Skeletal muscle tissue (tissue), 4 donors: ENCODE data around the gene MCM6. TPM values are rescaled to one million over a fixed set of nuclear protein-coding genes. Genes with fewer than 3 reads are reported as not detected.

Experiments used
- H3K27ac ChIP-seq: one replicate; pipeline ENCODE4 v1.7.0; 2013; ENCODE audit warnings: mild to moderate bottlenecking, low read depth, low read length, inconsistent platforms
- H3K27me3 ChIP-seq, 3 donors: one replicate each; pipeline ENCODE4 v1.7.0; 2013; ENCODE audit warnings: low read length in 3 of 3; ENCODE audit not compliant: control insufficient read depth in 3 of 3, insufficient read depth in 3 of 3
- H3K36me3 ChIP-seq, 3 donors: one replicate each; pipeline ENCODE4 v1.7.0; 2013; ENCODE audit warnings: low read length in 3 of 3; ENCODE audit not compliant: control insufficient read depth in 3 of 3, insufficient read depth in 3 of 3
- H3K4me1 ChIP-seq, 3 donors: one replicate each; pipeline ENCODE4 v1.7.0; 2013; ENCODE audit warnings: low read length in 3 of 3, mild to moderate bottlenecking in 3 of 3; ENCODE audit not compliant: control insufficient read depth in 3 of 3, insufficient read depth in 3 of 3
- H3K4me3 ChIP-seq, 3 donors: one replicate each; pipeline ENCODE4 v1.7.0; 2013; ENCODE audit warnings: low read length in 3 of 3
- H3K9ac ChIP-seq, 3 donors: one replicate each; pipeline ENCODE4 v1.7.0; 2013; ENCODE audit warnings: low read length in 3 of 3, mild to moderate bottlenecking in 3 of 3, moderate library complexity in 2 of 3, low read depth in 1 of 3
- H3K9me3 ChIP-seq, 3 donors: one replicate each; pipeline ENCODE4 v1.7.0; 2013; ENCODE audit warnings: low read length in 3 of 3; ENCODE audit not compliant: control insufficient read depth in 3 of 3
- total RNA-seq: library from RNA; depleted of rRNA; stranded (reverse); fragments of >200 nt; gene quantifications from one replicate; pipeline ENCODE4 v1.2.3, GENCODE V29; 2014
- donor health status: Osteomylitis.

MCM6 gene
- total RNA-seq, 1 donor from 2014 or later = 11.0 TPM

DNA sequence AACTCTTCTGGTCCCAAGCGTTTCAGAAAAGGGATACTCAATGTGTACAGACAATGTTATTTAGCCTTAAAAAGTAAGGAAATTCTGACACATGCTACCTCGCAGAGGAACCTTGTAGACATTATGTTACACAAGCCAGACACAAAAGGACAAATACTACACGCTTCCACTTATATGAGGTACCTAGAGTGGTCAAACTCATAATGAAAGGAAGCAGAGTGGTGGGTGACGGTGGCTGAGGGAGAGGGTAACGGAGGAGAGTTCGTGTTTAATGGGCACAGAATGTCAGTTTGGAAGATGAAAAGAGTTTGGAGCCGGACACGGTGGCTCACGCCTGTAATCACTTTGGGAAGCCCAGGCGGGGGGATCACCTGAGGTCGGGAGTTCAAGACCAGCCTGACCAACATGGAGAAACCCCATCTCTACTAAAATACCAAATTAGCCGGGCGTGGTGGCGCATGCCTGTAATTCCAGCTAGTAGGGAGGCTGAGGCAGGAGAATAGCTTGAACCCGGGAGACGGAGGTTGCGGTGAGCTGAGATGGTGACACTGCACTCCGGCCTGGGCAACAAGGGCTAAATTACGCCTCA, 1.4 kb downstream of the MCM6 start:
- peak overlapping the region in 1 of 3 donors; percentile 89 for H3K9ac ChIP-seq
- H3K27me3 ChIP-seq = no peaks in the 10 kb centered on the region
- H3K4me3 ChIP-seq = peak overlapping the region in 1 of 3 donors; percentile 78
- H3K27ac ChIP-seq = no peak overlapping the region
- peaks cover 5 to 15% (median 10%) of the 10 kb centered on the region in 3 donors for H3K36me3 ChIP-seq
- peaks cover 10 to 14% (median 10%) of the 10 kb centered on the region in 3 donors for H3K4me1 ChIP-seq
- H3K9me3 ChIP-seq = no peaks in the 10 kb centered on the region

DNA sequence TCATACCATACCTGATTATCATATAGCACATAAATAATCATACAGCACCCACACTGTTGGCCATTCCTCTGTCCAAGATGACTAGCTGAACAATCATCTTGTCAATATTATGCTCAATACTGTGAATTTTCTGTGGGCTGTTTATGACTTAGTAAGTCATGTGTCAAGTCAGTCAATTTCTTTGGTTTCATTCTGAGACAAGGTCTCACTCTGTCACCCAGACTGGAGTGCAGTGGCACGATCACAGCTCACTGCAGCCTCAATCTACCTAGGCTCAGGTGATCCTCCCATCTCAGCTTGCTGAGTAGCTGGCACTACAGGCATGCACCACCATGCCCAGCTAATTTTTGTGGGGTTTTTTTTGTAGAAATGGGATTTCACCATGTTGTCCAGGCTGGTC, 5.7 kb downstream of the MCM6 start:
- Histone ChIP-seq H3K27ac (no peak overlapping the region), H3K9me3 (no peaks in the 10 kb centered on the region), H3K27me3 (no peaks in the 10 kb centered on the region), H3K4me1 (peaks cover 6 to 8% (median 8%) of the 10 kb centered on the region in 3 donors), H3K4me3 (no peak overlapping the region), H3K36me3 (peaks cover 21 to 42% (median 37%) of the 10 kb centered on the region in 3 donors), H3K9ac (no peak overlapping the region)

DNA sequence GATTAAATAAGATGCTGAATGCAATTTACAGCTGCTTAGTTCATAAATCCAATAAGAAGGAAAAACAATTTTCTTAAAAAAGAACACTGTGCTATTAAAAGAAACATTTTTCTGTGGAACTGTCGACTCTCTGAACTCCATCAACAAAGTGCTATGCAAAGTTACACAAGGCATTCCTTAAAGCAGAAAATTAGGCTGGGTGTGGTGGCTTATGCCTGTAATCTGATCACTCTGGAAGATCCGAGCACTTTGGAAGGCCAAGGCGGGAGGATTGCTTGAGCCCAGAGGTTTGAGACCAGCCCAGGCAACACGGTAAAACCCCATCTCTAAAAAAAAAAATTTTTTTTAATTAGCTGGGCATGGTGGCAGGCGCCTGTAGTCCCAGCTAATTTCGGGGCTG, 13.0 kb downstream of the MCM6 start:
- H3K4me1 ChIP-seq = no peaks in the 10 kb centered on the region
- peaks cover 15 to 65% (median 48%) of the 10 kb centered on the region in 3 donors for H3K36me3 ChIP-seq
- H3K9ac ChIP-seq = no peak overlapping the region

DNA sequence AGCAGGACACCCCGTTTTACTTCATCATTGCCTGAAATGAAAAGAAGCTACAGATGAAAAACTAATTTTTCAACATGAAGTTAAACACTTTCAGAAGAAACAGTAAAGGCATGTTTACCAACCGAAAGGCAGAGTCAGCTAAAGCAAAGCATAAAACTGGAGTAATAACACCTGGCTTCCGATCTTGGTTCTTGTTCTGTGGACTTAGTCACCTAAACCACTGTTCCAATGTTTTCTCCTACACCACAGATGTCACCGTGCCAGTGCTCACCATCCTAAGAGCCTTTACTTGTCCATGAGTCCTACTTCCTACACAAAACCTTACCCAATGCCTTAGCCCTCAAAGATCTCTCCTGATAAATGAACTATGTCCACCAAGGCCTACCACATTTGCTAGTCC, 13.5 kb downstream of the MCM6 start:
- Histone ChIP-seq H3K27me3 (no peaks in the 10 kb centered on the region), H3K4me1 (no peaks in the 10 kb centered on the region), H3K27ac (no peak overlapping the region), H3K9ac (no peak overlapping the region), H3K4me3 (no peak overlapping the region), H3K36me3 (peaks cover 14 to 63% (median 48%) of the 10 kb centered on the region in 3 donors), H3K9me3 (no peaks in the 10 kb centered on the region)

More for the DNA sequence above, 13.0 kb downstream of the MCM6 start:
- Histone ChIP-seq H3K9me3 (no peaks in the 10 kb centered on the region), H3K4me3 (no peak overlapping the region), H3K27ac (no peak overlapping the region), H3K27me3 (no peaks in the 10 kb centered on the region)

DNA sequence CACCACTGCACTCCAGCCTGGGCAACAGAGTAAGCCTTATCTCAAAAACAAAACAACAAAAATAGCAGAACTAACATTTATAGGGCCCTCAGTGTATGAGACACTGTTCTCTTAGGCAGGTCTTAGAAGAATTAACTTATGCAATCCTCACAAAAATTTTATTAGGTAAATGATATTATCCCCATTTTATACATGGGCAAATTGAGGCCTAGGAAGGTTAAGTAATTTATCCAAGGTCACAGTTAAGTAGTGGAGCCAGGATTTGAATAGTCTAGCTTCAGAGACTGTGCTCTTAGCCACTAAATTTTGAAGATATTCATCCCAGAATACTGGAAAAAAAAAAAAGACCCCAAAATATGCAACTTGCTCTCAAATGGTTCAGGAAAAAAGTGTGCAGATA, 22.8 kb downstream of the MCM6 start:
- H3K9ac ChIP-seq = no peak overlapping the region
- no peaks in the 10 kb centered on the region for H3K9me3 ChIP-seq
- no peaks in the 10 kb centered on the region for H3K4me1 ChIP-seq
- H3K27ac ChIP-seq = no peak overlapping the region
- peaks cover 6 to 44% (median 40%) of the 10 kb centered on the region in 3 donors for H3K36me3 ChIP-seq
- no peak overlapping the region for H3K4me3 ChIP-seq
- no peaks in the 10 kb centered on the region for H3K27me3 ChIP-seq

DNA sequence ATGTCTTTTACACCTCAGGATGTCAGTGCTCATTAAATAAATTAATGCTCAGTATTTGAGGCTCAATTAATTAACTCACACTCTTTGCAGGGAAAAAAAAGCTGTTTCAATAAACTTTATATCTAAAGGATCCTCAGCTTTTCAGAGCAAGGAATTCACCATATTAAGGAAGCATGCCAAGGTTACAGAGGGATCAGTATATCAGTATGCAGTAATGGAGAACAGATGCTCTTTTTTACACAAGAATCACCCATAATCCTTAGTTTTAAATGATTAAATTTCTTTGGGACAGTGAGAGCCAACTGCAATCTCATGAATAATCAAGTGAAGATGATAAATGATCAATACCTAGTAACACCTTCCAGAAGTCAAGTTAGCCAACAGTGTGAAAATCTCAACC, 24.4 kb downstream of the MCM6 start:
- no peaks in the 10 kb centered on the region for H3K27me3 ChIP-seq
- no peak overlapping the region for H3K27ac ChIP-seq
- no peaks in the 10 kb centered on the region for H3K4me1 ChIP-seq
- H3K9ac ChIP-seq = no peak overlapping the region
- H3K36me3 ChIP-seq = peaks cover 3 to 41% (median 39%) of the 10 kb centered on the region in 3 donors
- no peak overlapping the region for H3K4me3 ChIP-seq
- no peaks in the 10 kb centered on the region for H3K9me3 ChIP-seq

DNA sequence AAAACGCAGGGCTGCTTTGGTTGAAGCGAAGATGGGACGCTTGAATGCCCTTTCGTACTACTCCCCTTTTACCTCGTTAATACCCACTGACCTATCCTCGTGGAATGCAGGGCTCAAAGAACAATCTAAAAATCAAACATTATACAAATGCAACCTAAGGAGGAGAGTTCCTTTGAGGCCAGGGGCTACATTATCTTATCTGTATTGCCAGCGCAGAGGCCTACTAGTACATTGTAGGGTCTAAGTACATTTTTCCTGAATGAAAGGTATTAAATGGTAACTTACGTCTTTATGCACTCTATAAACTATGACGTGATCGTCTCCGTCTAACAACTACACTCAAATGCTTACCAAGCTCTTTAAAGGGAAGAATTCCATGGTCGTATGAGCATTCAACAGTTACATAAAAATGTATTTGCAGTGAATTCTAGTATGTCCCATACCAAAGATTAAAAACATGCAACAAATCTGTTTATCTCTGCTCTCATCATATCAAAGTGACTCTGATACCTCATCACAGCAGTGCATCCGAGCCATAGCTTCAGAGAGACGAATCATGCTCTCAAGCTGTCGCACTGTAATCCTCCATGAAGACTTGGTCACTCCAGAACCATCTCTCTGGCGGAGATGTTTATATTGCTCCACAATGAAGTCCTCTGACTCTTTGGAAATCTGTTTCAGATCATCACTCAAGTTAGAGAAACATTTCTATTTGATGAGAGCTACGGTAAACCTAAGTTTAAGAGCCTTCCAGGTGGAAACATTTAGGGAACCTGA, 25.2 kb downstream of the MCM6 start:
- H3K9ac ChIP-seq = no peak overlapping the region
- H3K36me3 ChIP-seq = peaks cover 1 to 38% (median 35%) of the 10 kb centered on the region in 3 donors
- no peaks in the 10 kb centered on the region for H3K4me1 ChIP-seq
- H3K27ac ChIP-seq = no peak overlapping the region
- H3K4me3 ChIP-seq = no peak overlapping the region
- H3K9me3 ChIP-seq = no peaks in the 10 kb centered on the region
- no peaks in the 10 kb centered on the region for H3K27me3 ChIP-seq

DNA sequence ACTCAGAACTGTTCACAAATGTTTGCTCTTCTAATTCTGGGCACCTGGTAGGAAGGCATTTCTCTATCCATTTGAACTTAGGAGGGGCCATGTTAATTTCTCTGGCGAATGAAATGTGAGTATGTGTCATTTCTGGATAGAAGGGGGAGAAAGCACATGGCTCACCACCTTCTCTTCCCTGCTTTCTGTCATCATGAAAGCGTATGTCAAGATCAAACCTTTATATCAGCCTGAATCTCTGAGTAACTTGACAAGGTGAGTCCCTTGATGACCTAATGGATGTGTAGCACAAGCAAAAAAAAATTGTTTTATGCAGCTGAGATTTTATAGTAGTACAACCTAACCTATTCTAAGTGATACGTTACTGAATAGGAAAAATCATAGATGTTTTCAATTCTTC, 27.2 kb downstream of the MCM6 start:
- Histone ChIP-seq H3K9ac (no peak overlapping the region), H3K4me3 (no peak overlapping the region), H3K27me3 (no peaks in the 10 kb centered on the region), H3K9me3 (no peaks in the 10 kb centered on the region), H3K27ac (no peak overlapping the region), H3K36me3 (peaks cover 2 to 52% (median 48%) of the 10 kb centered on the region in 3 donors), H3K4me1 (no peaks in the 10 kb centered on the region)

DNA sequence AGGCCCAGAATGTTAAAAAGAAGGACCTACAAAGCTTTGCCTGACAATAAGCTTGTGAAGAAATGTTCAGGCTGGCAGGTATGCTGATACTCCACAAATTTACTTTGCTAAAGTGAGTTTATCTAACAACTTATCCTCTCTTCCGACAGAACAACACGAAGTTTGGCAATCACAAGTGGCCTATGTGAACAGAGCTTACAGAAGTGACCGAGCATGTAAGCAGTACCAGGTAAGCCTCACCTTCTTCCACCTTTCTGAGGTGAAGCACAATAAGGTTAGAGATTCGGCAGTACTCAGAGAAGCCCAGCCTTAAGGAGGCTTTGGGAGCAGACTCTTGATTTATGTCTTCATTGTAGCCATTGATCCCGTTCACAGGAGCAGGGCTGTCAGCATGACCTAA, 30.2 kb downstream of the MCM6 start:
- Histone ChIP-seq H3K4me3 (no peak overlapping the region), H3K4me1 (no peaks in the 10 kb centered on the region), H3K27ac (no peak overlapping the region), H3K27me3 (no peaks in the 10 kb centered on the region), H3K9me3 (no peaks in the 10 kb centered on the region), H3K36me3 (peaks cover 8 to 49% (median 47%) of the 10 kb centered on the region in 3 donors), H3K9ac (no peak overlapping the region)

DNA sequence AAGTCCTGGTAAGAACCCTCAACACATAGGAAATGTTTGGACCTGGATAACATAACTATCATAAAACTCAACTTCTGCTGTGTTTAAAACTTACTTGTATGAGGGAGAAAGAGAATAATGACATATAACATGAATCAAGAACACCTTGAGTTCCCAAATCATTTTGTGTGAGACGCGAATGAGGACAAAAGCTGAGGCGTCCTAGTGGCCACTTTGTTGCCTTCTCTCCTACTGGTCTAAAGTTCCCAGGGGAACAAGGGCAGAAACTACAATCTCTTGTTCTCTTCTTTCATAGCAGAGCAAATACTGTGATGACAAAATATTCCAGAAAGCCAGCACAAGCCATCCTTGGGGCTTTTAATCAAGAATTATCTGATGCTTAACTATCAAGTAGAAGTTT, 31.0 kb downstream of the MCM6 start:
- Histone ChIP-seq H3K27ac (no peak overlapping the region), H3K36me3 (peaks cover 8 to 46% (median 42%) of the 10 kb centered on the region in 3 donors), H3K9ac (no peak overlapping the region), H3K27me3 (no peaks in the 10 kb centered on the region), H3K4me3 (no peak overlapping the region), H3K9me3 (no peaks in the 10 kb centered on the region), H3K4me1 (peaks cover 0 to 4% (median 0%) of the 10 kb centered on the region in 3 donors)
